Umbilical cord (tissue), 2 donors: ENCODE data around the gene DYRK1A. TPM values are rescaled to one million over a fixed set of nuclear protein-coding genes. Genes with fewer than 3 reads are reported as not detected.

Experiments used
- DNase-seq: peaks from one replicate; pipeline ENCODE4 v3.0.0-alpha.2; 2015; ENCODE audit warnings: low spot score
- total RNA-seq: library from RNA; depleted of rRNA; stranded (reverse); fragments of >200 nt; gene quantifications from one replicate; pipeline ENCODE4 v1.2.3, GENCODE V29; 2014; ENCODE audit warnings: low replicate concordance; ENCODE audit not compliant: insufficient read depth

Gene DYRK1A
- total RNA-seq, 1 donor from 2014 or later: 65.5 TPM

- no peak for DNase-seq
Observed at GRCh38 chr21:37449302-37449937, 82.8 kb downstream of the DYRK1A start.

DNA sequence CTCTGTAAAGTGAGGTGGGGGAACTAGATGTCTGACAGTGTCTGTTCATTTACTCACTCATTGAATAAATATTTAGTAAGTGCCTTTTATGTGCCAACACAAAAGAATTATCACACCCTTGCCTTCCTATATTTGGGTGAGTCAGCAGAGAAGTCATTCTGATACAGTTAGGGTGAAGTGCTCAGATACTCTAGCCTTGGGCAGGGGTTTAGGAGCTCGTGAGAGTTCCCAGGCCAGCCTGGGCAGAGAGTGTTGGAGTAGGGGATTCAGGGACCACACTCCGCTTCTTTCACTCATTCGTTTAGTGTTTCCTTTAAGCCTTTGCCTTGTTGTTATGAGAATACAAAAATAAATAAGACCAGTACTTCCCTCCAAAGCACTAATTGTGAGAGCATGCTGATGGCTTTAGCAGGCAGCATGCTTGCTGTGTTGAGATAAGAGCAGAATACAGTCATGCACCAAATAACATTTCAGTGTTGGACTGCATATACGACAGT, 83.9 kb downstream of the DYRK1A start:
- DNase-seq: no peak

DNA sequence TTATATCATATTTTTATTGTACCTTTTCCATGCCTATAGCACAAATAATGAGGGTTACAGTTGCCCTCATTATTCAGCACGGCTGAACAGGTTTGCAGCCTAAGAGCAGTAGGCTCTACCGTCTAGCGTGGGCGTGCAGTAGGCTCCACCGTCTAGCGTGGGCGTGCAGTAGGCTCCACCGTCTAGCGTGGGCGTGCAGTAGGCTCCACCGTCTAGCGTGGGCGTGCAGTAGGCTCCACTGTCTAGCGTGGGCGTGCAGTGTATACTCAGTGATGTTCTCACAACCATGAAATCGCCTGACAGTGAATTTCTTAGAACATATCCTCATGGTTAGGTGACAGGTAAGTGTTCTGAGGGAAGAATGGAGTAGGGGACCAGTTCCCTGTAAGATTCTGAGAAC, 84.9 kb downstream of the DYRK1A start:
- no peak for DNase-seq

DNA sequence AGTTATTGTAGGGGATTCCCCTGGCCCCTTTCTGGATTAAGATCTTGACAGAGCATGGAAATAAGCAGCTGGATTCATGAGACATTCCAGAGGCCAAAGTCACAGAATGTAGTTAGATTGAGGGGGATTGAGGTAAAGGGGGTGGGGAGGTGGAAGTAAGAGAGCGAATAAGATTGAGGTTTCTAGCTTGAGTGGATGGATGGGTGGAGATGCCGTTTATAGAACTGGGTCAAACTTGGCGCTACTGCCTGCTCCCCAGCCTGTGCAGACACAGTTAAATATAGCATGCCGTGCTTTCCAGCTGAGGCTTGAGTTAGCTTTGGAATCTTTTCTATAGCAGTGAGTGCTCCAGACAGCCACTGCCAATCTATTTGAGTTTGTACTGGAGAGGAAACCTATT, 85.7 kb downstream of the DYRK1A start:
- DNase-seq: peak; percentile 96

DNA sequence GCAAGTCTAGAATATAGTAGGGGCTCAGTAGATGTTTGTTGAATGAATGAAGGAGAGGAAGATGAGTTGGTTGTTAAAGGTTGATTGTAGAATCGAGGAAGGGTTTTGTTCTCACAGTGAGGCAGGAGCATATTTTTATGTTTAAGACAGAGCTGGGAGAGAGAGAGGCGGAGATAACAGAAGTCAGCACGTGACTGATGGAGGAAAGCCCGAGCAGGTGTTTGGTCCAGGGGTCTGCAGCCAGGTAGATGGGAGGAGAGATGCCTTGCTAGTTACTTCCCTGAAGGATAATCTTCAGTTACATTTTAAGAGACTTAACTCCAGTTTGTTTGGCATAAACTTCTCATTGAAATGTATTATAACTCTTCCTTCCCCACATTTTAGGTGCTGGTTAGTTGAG, 86.8 kb downstream of the DYRK1A start:
- no peak for DNase-seq

- DNase-seq: peak; percentile 45
Observed at GRCh38 chr21:37454869-37455503, 88.4 kb downstream of the DYRK1A start.

GRCh38 chr21:37455504-37455911, 88.9 kb downstream of the DYRK1A start:
- no peak for DNase-seq

- peak; percentile 49 for DNase-seq
Observed at GRCh38 chr21:37458669-37459276, 92.2 kb downstream of the DYRK1A start.

DNA sequence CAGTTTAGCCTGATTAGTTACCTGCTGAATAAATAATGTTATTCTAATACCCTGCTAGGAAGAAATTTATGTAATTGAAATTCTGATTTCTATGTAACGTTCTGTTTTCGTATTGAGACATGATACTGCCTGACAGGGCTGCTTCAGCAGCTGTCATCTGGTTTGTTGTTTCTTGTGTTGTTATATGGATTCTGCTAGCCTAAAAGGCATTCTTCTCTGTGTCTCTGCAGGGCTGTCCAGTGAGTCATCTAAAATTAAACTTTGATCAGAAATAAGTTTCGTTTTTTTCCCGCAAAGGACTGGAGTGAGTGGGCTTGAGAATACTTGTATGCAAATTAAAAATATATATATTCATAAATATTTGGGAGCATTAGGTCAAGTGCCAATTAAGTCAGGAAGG, 93.0 kb downstream of the DYRK1A start:
- no peak for DNase-seq

- no peak for DNase-seq
Observed at GRCh38 chr21:37460196-37460595, 93.6 kb downstream of the DYRK1A start.

GRCh38 chr21:37461479-37461878, 94.9 kb downstream of the DYRK1A start:
- DNase-seq: no peak

GRCh38 chr21:37462087-37462861, 95.7 kb downstream of the DYRK1A start:
- DNase-seq: peak; percentile 47

DNA sequence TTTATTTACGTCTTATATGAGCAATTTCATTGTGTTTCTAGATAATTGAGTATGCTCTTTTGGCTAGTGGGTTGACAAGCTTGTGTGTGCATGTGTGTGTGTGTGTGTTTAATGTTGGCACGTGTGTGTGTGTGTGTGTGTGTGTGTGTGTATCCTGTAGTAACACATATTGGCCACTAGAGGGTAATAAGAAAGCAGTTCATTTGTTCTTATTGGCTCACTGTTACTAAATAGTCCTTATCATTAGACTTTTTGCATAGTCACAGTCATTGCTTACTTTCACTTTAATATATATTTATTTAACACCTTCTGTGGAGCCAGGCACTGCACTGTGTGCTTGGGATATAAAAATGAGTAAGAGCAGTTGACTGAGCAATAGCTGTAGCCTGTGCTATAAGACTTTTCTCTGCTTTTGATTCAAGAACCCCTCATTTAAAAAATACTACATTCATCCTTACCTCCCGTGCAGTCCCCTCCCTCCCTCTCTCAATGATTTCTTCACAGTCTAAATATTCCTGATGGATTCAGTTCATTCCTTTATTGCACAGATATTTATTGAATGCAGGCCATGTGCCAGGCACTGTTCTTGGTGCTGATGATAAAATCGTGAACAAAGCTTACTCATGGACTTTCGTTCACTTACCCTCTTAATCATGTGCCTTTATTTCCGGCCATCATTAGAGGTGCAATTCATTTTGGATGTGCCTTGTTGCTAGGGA, 96.7 kb downstream of the DYRK1A start:
- peak; percentile 28 for DNase-seq

DNA sequence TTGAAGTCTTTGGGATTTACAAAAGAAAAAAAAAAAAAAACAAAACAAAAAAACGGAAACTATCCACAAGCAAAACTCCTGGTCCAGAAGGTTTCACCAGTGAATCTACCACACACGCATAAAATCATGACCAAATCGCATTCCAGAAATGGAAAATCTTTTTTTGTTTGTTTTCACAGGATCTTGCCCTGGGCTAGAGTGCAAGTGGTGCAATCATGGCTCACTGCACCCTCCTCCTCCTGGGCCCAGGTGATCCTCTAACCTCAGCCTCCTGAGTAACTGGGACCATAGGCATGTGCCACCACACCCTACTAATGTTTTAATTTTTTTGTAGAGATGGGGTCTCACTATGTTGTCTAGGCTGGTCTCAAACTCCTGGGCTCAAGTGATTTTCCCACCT, 100.5 kb downstream of the DYRK1A start:
- DNase-seq: no peak

GRCh38 chr21:37468909-37469308, 102.3 kb downstream of the DYRK1A start:
- DNase-seq: no peak

- DNase-seq: no peak
Observed at GRCh38 chr21:37469441-37469840, 102.9 kb downstream of the DYRK1A start.

GRCh38 chr21:37472581-37472980, 106.0 kb downstream of the DYRK1A start:
- DNase-seq: no peak

- DNase-seq: no peak
Observed at GRCh38 chr21:37473491-37473890, 106.9 kb downstream of the DYRK1A start.

GRCh38 chr21:37474342-37474741, 107.8 kb downstream of the DYRK1A start:
- no peak for DNase-seq

DNA sequence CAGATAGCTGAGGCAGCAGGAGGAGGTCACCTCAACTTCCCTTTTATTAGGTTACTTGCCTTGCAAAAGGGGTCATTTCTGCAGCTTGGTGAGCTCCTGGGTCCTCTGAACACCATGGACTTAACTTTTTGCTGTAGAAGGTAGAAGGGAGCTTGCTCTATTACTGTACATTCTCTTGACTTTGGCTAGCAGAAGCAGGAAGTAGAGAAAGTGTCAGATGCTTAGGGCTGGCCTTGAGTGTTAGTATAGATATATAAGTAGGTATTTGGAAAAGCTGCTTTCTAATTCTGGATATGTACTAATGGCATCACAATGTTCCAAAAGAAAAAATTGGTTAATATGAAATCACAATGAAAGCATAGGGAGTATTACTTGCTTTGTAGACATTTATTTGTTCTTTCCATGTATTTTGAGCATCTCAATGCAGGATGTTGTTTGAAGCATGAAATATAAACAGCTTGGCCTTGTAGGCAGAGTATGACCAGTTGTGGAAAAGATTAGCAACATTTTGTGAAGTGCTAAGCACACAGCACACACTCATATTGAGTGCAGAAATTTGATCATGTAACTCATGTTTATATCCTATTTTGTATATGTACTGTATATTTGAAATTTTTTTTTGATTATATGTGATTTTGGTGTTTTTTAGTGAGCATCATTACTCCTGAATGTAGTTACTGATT, 108.8 kb downstream of the DYRK1A start:
- no peak for DNase-seq

DNA sequence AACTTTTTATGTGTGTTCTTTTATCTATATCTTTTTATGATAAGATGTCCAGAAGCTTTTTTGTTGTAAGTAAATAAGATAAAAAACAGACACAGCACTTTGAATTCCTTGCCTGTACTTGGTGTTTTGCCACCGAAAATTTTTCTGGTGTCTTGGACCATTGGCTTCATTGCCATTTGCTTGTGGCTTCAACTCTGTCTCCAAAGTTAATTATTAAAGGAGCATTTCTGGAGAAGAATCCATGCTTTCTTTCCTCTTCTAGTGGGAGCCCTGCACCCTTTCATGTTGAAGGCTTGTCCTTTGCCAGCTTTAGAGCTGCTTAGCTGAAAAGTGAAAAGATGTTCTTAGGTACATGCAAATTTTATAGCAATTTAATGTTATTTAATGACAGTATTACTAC, 112.2 kb downstream of the DYRK1A start:
- peak; percentile 67 for DNase-seq
